NCI-H2171 treated with DMSO at 0.1 percent for 48 hours (cell line): ENCODE results near the gene NPR1.
"Not testable (repeated sequence)": the region's sequence is repeated elsewhere in the genome, so short reads cannot be mapped to it uniquely, and the experiment has no call there.

Experiments
- DNase-seq: peaks from one replicate; lab custom pipeline; 2025; lab: John Stamatoyannopoulos, UW

Gene NPR1

GRCh38 chr1:153682730-153683129, 4.2 kb downstream of the NPR1 start:
- DNase-seq = no peak

GRCh38 chr1:153683854-153684253, 5.4 kb downstream of the NPR1 start:
- no peak for DNase-seq

GRCh38 chr1:153684892-153685291, 6.4 kb downstream of the NPR1 start:
- no peak for DNase-seq

GRCh38 chr1:153685544-153686340, 7.3 kb downstream of the NPR1 start:
- DNase-seq = no peak

- no peak for DNase-seq
These were observed 9.0 kb downstream of the NPR1 start for GRCh38 chr1:153687346-153688125.

- DNase-seq = no peak
These were observed 9.8 kb downstream of the NPR1 start for GRCh38 chr1:153688276-153688675.

GRCh38 chr1:153688736-153689328, 10.3 kb downstream of the NPR1 start:
- DNase-seq = no peak

- DNase-seq = no peak
These were observed 15.0 kb downstream of the NPR1 start for GRCh38 chr1:153693466-153693865.

- no peak for DNase-seq
These were observed 18.3 kb downstream of the NPR1 start for GRCh38 chr1:153696741-153697140.

- DNase-seq = no peak
These were observed 18.9 kb downstream of the NPR1 start for GRCh38 chr1:153697191-153698019.

- DNase-seq = no peak
These were observed 19.8 kb downstream of the NPR1 start for GRCh38 chr1:153698020-153698922.

GRCh38 chr1:153698923-153699714, 20.6 kb downstream of the NPR1 start:
- no peak for DNase-seq

- no peak for DNase-seq
These were observed 21.3 kb downstream of the NPR1 start for GRCh38 chr1:153699768-153700167.

GRCh38 chr1:153705484-153705883, 27.0 kb downstream of the NPR1 start:
- no peak for DNase-seq

GRCh38 chr1:153711026-153711425, 32.5 kb downstream of the NPR1 start:
- no peak for DNase-seq

GRCh38 chr1:153716211-153716610, 37.7 kb downstream of the NPR1 start:
- not testable (repeated sequence) for DNase-seq

GRCh38 chr1:153717330-153717729, 38.8 kb downstream of the NPR1 start:
- DNase-seq = no peak

GRCh38 chr1:153723687-153724086, 45.2 kb downstream of the NPR1 start:
- DNase-seq = no peak

- not testable (repeated sequence) for DNase-seq
These were observed 46.1 kb downstream of the NPR1 start for GRCh38 chr1:153724634-153725033.
